GM23338 (cell line): Measurements from ENCODE around the gene CDC42BPA. TPM values are rescaled to one million over a fixed set of nuclear protein-coding genes. Genes with fewer than 3 reads are reported as not detected.

Experiments
- ATAC-seq: fragments of 200-7000 bp; cut with Tn5 transposase; 3 replicates; pipeline ENCODE4 v1.9.1; 2020
- DNase-seq: peaks from one replicate; pipeline ENCODE4 v3.0.0-alpha.2; 2015; ENCODE audit warnings: low spot score
- H2AFZ ChIP-seq: fragments of 200-600 bp; sonication (generic); 2 replicates; pipeline ENCODE4 v1.8.0; 2016; ENCODE audit warnings: antibody characterized with exemption, mild to moderate bottlenecking, moderate library complexity
- H3F3A ChIP-seq: fragments of 200-600 bp; sonication (generic); replicated peaks from 2 replicates; pipeline ENCODE4 v1.8.0; 2017; ENCODE audit warnings: antibody characterized with exemption, mixed run types, low read depth
- H3K27ac ChIP-seq: fragments of 200-600 bp; sonication (generic); 2 replicates; pipeline ENCODE4 v1.6.1; 2016; ENCODE audit warnings: low read depth
- H3K27me3 ChIP-seq: fragments of 200-600 bp; sonication (generic); 2 replicates; pipeline ENCODE4 v1.8.0; 2016; ENCODE audit warnings: mild to moderate bottlenecking, mixed run types, moderate library complexity; ENCODE audit not compliant: insufficient read depth
- H3K36me3 ChIP-seq: fragments of 200-600 bp; sonication (generic); 2 replicates; pipeline ENCODE4 v1.8.0; 2016; ENCODE audit warnings: mild to moderate bottlenecking; ENCODE audit not compliant: insufficient read depth
- H3K4me1 ChIP-seq: fragments of 200-600 bp; sonication (generic); 2 replicates; pipeline ENCODE4 v1.8.0; 2016; ENCODE audit warnings: mild to moderate bottlenecking, moderate library complexity; ENCODE audit not compliant: insufficient read depth
- H3K4me2 ChIP-seq: fragments of 200-600 bp; sonication (generic); 2 replicates; pipeline ENCODE4 v1.7.1; 2017; ENCODE audit warnings: mixed run types
- H3K4me3 ChIP-seq: fragments of 200-600 bp; sonication (generic); 2 replicates; pipeline ENCODE4 v1.6.1; 2016; ENCODE audit warnings: mixed run types
- H3K79me2 ChIP-seq: fragments of 200-600 bp; sonication (generic); replicated peaks from 2 replicates; pipeline ENCODE4 v1.8.0; 2017; ENCODE audit warnings: mild to moderate bottlenecking; ENCODE audit not compliant: insufficient read depth
- H3K9me2 ChIP-seq: fragments of 200-600 bp; sonication (generic); 2 replicates; pipeline ENCODE4 v1.8.0; 2017; ENCODE audit not compliant: insufficient read depth
- H4K20me1 ChIP-seq: fragments of 200-600 bp; sonication (generic); replicated peaks from 2 replicates; pipeline ENCODE4 v1.8.0; 2017; ENCODE audit warnings: mild to moderate bottlenecking; ENCODE audit not compliant: insufficient read depth
- H3K27ac Mint-ChIP-seq: 2 replicates; pipeline ENCODE4 v1.8.0; 2020; ENCODE audit warnings: inconsistent platforms, mild to moderate bottlenecking, moderate library complexity, mixed read lengths
- H3K27me3 Mint-ChIP-seq: 3 replicates; pipeline ENCODE4 v1.8.0; 2022; ENCODE audit warnings: low read depth, mild to moderate bottlenecking, moderate library complexity, mixed read lengths, inconsistent platforms; ENCODE audit not compliant: insufficient read depth, poor library complexity
- H3K36me3 Mint-ChIP-seq: 3 replicates; pipeline ENCODE4 v1.8.0; 2021; ENCODE audit warnings: low read depth, mild to moderate bottlenecking, inconsistent platforms, moderate library complexity, mixed read lengths
- H3K4me1 Mint-ChIP-seq: 3 replicates; pipeline ENCODE4 v1.8.0; 2020; ENCODE audit warnings: mild to moderate bottlenecking, inconsistent platforms, mixed read lengths
- H3K4me3 Mint-ChIP-seq: 3 replicates; pipeline ENCODE4 v1.8.0; 2021; ENCODE audit warnings: moderate library complexity, mild to moderate bottlenecking, inconsistent platforms, mixed read lengths
- H3K9me3 Mint-ChIP-seq: 3 replicates; pipeline ENCODE4 v1.8.0; 2020; ENCODE audit warnings: moderate library complexity, mild to moderate bottlenecking, inconsistent platforms, mixed read lengths
- CTCF ChIP-seq, 2 experiments: fragments of 200-600 bp in 1 of 2; sonication (generic) in 1 of 2; conservative IDR thresholded peaks; 2 replicates each; pipeline versions ENCODE4 v1.5.1 to v1.6.1; 2016 to 2017; ENCODE audit warnings: antibody characterized with exemption in 2 of 2, low read depth in 2 of 2, mild to moderate bottlenecking in 2 of 2, moderate library complexity in 1 of 2
- EZH2 ChIP-seq: fragments of 200-600 bp; sonication (generic); IDR thresholded peaks from one replicate; pipeline ENCODE4 v1.8.0; 2017; ENCODE audit warnings: antibody characterized with exemption, mild to moderate bottlenecking, low read depth; ENCODE audit not compliant: unreplicated experiment
- EZH2phosphoT487 ChIP-seq: fragments of 200-600 bp; sonication (generic); IDR thresholded peaks from one replicate; pipeline ENCODE4 v1.8.1; 2018; ENCODE audit warnings: antibody characterized with exemption; ENCODE audit not compliant: unreplicated experiment
- JUNB ChIP-seq: IDR thresholded peaks from one replicate; pipeline ENCODE4 v1.6.1; 2016; ENCODE audit warnings: antibody characterized with exemption; ENCODE audit not compliant: unreplicated experiment
- NANOG ChIP-seq: IDR thresholded peaks from 2 replicates; pipeline ENCODE4 v1.6.1; 2016; ENCODE audit warnings: antibody characterized with exemption, borderline replicate concordance
- POLR2AphosphoS5 ChIP-seq: IDR thresholded peaks from 2 replicates; pipeline ENCODE4 v1.6.1; 2016; ENCODE audit warnings: antibody characterized with exemption, low read depth
- STAT1 ChIP-seq: IDR thresholded peaks from one replicate; pipeline ENCODE4 v1.6.1; 2016; ENCODE audit warnings: antibody characterized with exemption; ENCODE audit not compliant: unreplicated experiment
- ZNF114 ChIP-seq: fragments of 250-450 bp; sonication (Bioruptor Pico); IDR thresholded peaks from 2 replicates; pipeline ENCODE4 v1.5.0; 2020; ENCODE audit warnings: mild to moderate bottlenecking, moderate library complexity
- polyA plus RNA-seq: library from polyadenylated mRNA; unstranded; fragments of >200 nt; fragmentation: Nextera tagmentation; extraction: Ambion mirVana; gene quantifications from 2 replicates; pipeline ENCODE4 v1.2.1, GENCODE V29; 2016
- total RNA-seq: library from RNA; depleted of rRNA; stranded (reverse); fragments of >200 nt; shearing (Covaris generic); gene quantifications from 2 replicates; pipeline ENCODE4 v1.2.3, GENCODE V29; 2014
- TF ChIP-seq, protein P1 (sequence below): IDR thresholded peaks from one replicate; pipeline ENCODE4 v1.6.1; 2018; ENCODE audit warnings: antibody characterized with exemption; ENCODE audit not compliant: unreplicated experiment
- TF ChIP-seq, protein P2 (sequence below): IDR thresholded peaks from 2 replicates; pipeline ENCODE4 v1.6.1; 2016; ENCODE audit warnings: antibody characterized with exemption

The CDC42BPA gene
- total and polyA plus RNA-seq, 2 experiments from 2014 or later = 17.7 to 40.1 TPM

GRCh38 chr1:227260433-227260832 is 57.9 kb downstream of the CDC42BPA start (continued):
- TF ChIP-seq CTCF (conservative IDR thresholded peaks at IDR 0.05; ENCODE audit: low read depth in 2 of 2) (no peak), EZH2phosphoT487 (no peak), ZNF114 (no peak)

GRCh38 chr1:227257964-227258363 is 60.3 kb downstream of the CDC42BPA start:
- H3K4me1 ChIP-seq = peaks cover 23% of the 10 kb centered on the region
- no peak overlapping the region for H2AFZ ChIP-seq
- Mint-ChIP-seq H3K27me3 (no peaks in the 10 kb centered on the region), H3K36me3 (peaks cover 2% of the 10 kb centered on the region; the same call in 1 of the 3 replicates), H3K4me1 (peaks cover 24% of the 10 kb centered on the region), H3K4me3 (no peak overlapping the region), H3K27ac (no peak overlapping the region), H3K9me3 (no peaks in the 10 kb centered on the region)
- TF ChIP-seq STAT1 (no peak), CTCF (conservative IDR thresholded peaks at IDR 0.05; ENCODE audit: low read depth in 2 of 2) (peak; percentile 47 to 54)
- peaks cover 97% of the 10 kb centered on the region for H3K79me2 ChIP-seq
- DNase-seq = peak; percentile 61
- H3K4me3 ChIP-seq = no peak overlapping the region
- no peaks in the 10 kb centered on the region for H3K9me2 ChIP-seq
- H3K36me3 ChIP-seq = no peaks in the 10 kb centered on the region
- ATAC-seq = peak; percentile 96
- H3K4me2 ChIP-seq = no peak overlapping the region
- H3K27ac ChIP-seq = no peak overlapping the region
- peaks cover 18% of the 10 kb centered on the region for H4K20me1 ChIP-seq
- H3K27me3 ChIP-seq = no peaks in the 10 kb centered on the region
- H3F3A ChIP-seq = no peaks in the 10 kb centered on the region

- H3K27me3 Mint-ChIP-seq = no peaks in the 10 kb centered on the region
- Histone ChIP-seq H3K4me3 (no peak overlapping the region), H3K9me2 (no peaks in the 10 kb centered on the region), H3K4me2 (no peak overlapping the region), H2AFZ (no peak overlapping the region), H3K79me2 (peaks cover 96% of the 10 kb centered on the region), H3K36me3 (no peaks in the 10 kb centered on the region), H3K27me3 (no peaks in the 10 kb centered on the region), H3F3A (no peaks in the 10 kb centered on the region), H3K27ac (no peak overlapping the region), H4K20me1 (0 out of 2 replicates have a peak, but pooled peaks cover 4% of the 10 kb centered on the region), H3K4me1 (peaks cover 17% of the 10 kb centered on the region)
- H3K4me3 Mint-ChIP-seq = no peak overlapping the region
- peak overlapping the region; percentile 64 for H3K27ac Mint-ChIP-seq
- H3K9me3 Mint-ChIP-seq = no peaks in the 10 kb centered on the region
- H3K36me3 Mint-ChIP-seq = peaks cover 3% of the 10 kb centered on the region; the same call in 1 of the 3 replicates
- DNase-seq (no peak), ATAC-seq (no peak)
- peaks cover 21% of the 10 kb centered on the region for H3K4me1 Mint-ChIP-seq
- TF ChIP-seq EZH2phosphoT487 (no peak), POLR2AphosphoS5 (no peak), CTCF (conservative IDR thresholded peaks at IDR 0.05; ENCODE audit: low read depth in 2 of 2) (no peak), EZH2 (no peak), STAT1 (no peak), ZNF114 (no peak), NANOG (no peak), JUNB (no peak)
- TF ChIP-seq, protein P1, sequence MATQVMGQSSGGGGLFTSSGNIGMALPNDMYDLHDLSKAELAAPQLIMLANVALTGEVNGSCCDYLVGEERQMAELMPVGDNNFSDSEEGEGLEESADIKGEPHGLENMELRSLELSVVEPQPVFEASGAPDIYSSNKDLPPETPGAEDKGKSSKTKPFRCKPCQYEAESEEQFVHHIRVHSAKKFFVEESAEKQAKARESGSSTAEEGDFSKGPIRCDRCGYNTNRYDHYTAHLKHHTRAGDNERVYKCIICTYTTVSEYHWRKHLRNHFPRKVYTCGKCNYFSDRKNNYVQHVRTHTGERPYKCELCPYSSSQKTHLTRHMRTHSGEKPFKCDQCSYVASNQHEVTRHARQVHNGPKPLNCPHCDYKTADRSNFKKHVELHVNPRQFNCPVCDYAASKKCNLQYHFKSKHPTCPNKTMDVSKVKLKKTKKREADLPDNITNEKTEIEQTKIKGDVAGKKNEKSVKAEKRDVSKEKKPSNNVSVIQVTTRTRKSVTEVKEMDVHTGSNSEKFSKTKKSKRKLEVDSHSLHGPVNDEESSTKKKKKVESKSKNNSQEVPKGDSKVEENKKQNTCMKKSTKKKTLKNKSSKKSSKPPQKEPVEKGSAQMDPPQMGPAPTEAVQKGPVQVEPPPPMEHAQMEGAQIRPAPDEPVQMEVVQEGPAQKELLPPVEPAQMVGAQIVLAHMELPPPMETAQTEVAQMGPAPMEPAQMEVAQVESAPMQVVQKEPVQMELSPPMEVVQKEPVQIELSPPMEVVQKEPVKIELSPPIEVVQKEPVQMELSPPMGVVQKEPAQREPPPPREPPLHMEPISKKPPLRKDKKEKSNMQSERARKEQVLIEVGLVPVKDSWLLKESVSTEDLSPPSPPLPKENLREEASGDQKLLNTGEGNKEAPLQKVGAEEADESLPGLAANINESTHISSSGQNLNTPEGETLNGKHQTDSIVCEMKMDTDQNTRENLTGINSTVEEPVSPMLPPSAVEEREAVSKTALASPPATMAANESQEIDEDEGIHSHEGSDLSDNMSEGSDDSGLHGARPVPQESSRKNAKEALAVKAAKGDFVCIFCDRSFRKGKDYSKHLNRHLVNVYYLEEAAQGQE = no peak
- TF ChIP-seq, protein P2, sequence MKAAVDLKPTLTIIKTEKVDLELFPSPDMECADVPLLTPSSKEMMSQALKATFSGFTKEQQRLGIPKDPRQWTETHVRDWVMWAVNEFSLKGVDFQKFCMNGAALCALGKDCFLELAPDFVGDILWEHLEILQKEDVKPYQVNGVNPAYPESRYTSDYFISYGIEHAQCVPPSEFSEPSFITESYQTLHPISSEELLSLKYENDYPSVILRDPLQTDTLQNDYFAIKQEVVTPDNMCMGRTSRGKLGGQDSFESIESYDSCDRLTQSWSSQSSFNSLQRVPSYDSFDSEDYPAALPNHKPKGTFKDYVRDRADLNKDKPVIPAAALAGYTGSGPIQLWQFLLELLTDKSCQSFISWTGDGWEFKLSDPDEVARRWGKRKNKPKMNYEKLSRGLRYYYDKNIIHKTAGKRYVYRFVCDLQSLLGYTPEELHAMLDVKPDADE = no peak
These were observed 63.1 kb downstream of the CDC42BPA start for GRCh38 chr1:227255086-227255732.
